HCT116 (cell line): ENCODE results near the gene MAP1LC3B2. TPM values are rescaled to one million over a fixed set of nuclear protein-coding genes. Genes with fewer than 3 reads are reported as not detected.

ENCODE experiments used
- ATAC-seq: fragments of 200-7000 bp; cut with Tn5 transposase; 2 replicates; pipeline ENCODE4 v1.9.1; 2020; ENCODE audit warnings: mild to moderate bottlenecking, moderate library complexity
- BruUV-seq: library from RNA; stranded (reverse); fragments of 400-500 nt; replicated peaks from 2 replicates; lab custom pipeline; 2021; lab: Mats Ljungman, UMichigan
- CTCF ChIA-PET: fragments of 300-600 bp; sonication (Branson Sonifier 250); formaldehyde crosslinking; loops from one replicate; lab custom pipeline; 2021; ENCODE audit warnings: antibody characterized with exemption; lab: Charles Lee
- POLR2A ChIA-PET: fragments of 300-600, 350-600 bp; sonication (Branson Sonifier 250); formaldehyde crosslinking; loops from one replicate; lab custom pipeline; 2021; ENCODE audit warnings: antibody characterized with exemption; lab: Charles Lee
- RAD21 ChIA-PET, 2 experiments: fragments of 300-600 bp; sonication (Branson Sonifier 250); formaldehyde crosslinking; loops; one replicate each; lab custom pipeline; 2023; ENCODE audit warnings: low total read pairs in 2 of 2; ENCODE audit not compliant: uncharacterized antibody in 2 of 2, unreplicated experiment in 2 of 2, low non-redundant PET in 1 of 2; lab: Charles Lee
- DNase-seq: peaks from one replicate; pipeline ENCODE4 v3.0.0-alpha.2; 2010; ENCODE audit warnings: low read depth, low spot score
- H2AFZ ChIP-seq: fragments of 200-600 bp; shearing (Covaris generic), sonication (generic); 2 replicates; pipeline ENCODE4 v1.6.1; 2017; ENCODE audit warnings: low read depth, mixed run types, mixed read lengths, antibody characterized with exemption, low read length; ENCODE audit not compliant: poor library complexity, severe bottlenecking
- H3K27ac ChIP-seq: 2 replicates; pipeline ENCODE4 v1.5.1; 2012; ENCODE audit warnings: low read depth, low read length
- H3K27me3 ChIP-seq: fragments of 200-600 bp; sonication (generic); 2 replicates; pipeline ENCODE4 v1.6.1; 2016; ENCODE audit warnings: mixed run types, low read length, mixed read lengths; ENCODE audit not compliant: insufficient read depth
- H3K36me3 ChIP-seq, 2 experiments: fragments of 200-500 bp in 1 of 2; fragments of 200-600 bp in 1 of 2; sonication (Bioruptor generic) in 1 of 2; sonication (generic) in 1 of 2; 2 replicates each; pipeline versions ENCODE4 v1.5.1 to v1.6.1; 2014 to 2016; ENCODE audit warnings: low read length in 2 of 2, inconsistent platforms in 1 of 2, mixed read lengths in 1 of 2, mixed run types in 1 of 2; ENCODE audit not compliant: insufficient read depth in 2 of 2, control insufficient read depth in 1 of 2
- H3K4me1 ChIP-seq, 2 experiments: fragments of 200-600 bp in 1 of 2; sonication (generic) in 1 of 2; 2 replicates each; pipeline versions ENCODE4 v1.5.1 to v1.6.1; 2012 to 2017; ENCODE audit warnings: low read length in 2 of 2, inconsistent platforms in 1 of 2, mild to moderate bottlenecking in 1 of 2, mixed read lengths in 1 of 2, mixed run types in 1 of 2, moderate library complexity in 1 of 2; ENCODE audit not compliant: insufficient read depth in 2 of 2, control insufficient read depth in 1 of 2
- H3K4me2 ChIP-seq: fragments of 200-600 bp; sonication (generic); 2 replicates; pipeline ENCODE4 v1.6.1; 2017; ENCODE audit warnings: mixed run types, low read length, mixed read lengths
- H3K4me3 ChIP-seq, 2 experiments: fragments of 200-600 bp in 1 of 2; sonication (generic) in 1 of 2; replicated peaks in 1 of 2; 2 replicates each; pipeline ENCODE4 v1.5.1; 2011 to 2016; ENCODE audit warnings: low read length in 2 of 2, control low read depth in 1 of 2, low read depth in 1 of 2, mild to moderate bottlenecking in 1 of 2, mixed read lengths in 1 of 2, mixed run types in 1 of 2
- H3K79me2 ChIP-seq: fragments of 200-600 bp; sonication (generic); 2 replicates; pipeline ENCODE4 v1.6.1; 2017; ENCODE audit warnings: mild to moderate bottlenecking, mixed run types, low read length, moderate library complexity, mixed read lengths; ENCODE audit not compliant: insufficient read depth
- H3K9ac ChIP-seq: fragments of 200-600 bp; sonication (generic); 2 replicates; pipeline ENCODE4 v1.6.1; 2016; ENCODE audit warnings: low read length, mixed read lengths
- H3K9me2 ChIP-seq: fragments of 200-600 bp; sonication (generic), shearing (Covaris generic); 2 replicates; pipeline ENCODE4 v1.6.1; 2017; ENCODE audit warnings: mixed run types, mild to moderate bottlenecking, moderate library complexity; ENCODE audit not compliant: insufficient read depth
- H3K9me3 ChIP-seq, 2 experiments: fragments of 200-500 bp in 1 of 2; fragments of 200-600 bp in 1 of 2; sonication (Bioruptor generic) in 1 of 2; sonication (generic) in 1 of 2; 2 replicates each; pipeline ENCODE4 v1.6.1; 2014 to 2017; ENCODE audit warnings: low read length in 2 of 2, mixed read lengths in 2 of 2, inconsistent platforms in 1 of 2, low read depth in 1 of 2, mild to moderate bottlenecking in 1 of 2, mixed run types in 1 of 2, moderate library complexity in 1 of 2; ENCODE audit not compliant: control insufficient read depth in 1 of 2, insufficient read depth in 1 of 2
- H4K20me1 ChIP-seq: fragments of 200-600 bp; sonication (generic), shearing (Covaris generic); 2 replicates; pipeline ENCODE4 v1.6.1; 2017; ENCODE audit warnings: mixed run types, mild to moderate bottlenecking, moderate library complexity; ENCODE audit not compliant: insufficient read depth
- CBX3 ChIP-seq: IDR thresholded peaks from 2 replicates; pipeline ENCODE4 v1.6.1; 2012; ENCODE audit warnings: low read depth
- EGR1 ChIP-seq: IDR thresholded peaks from 2 replicates; pipeline ENCODE4 v1.6.1; 2012; ENCODE audit warnings: low read depth
- ELF1 ChIP-seq: IDR thresholded peaks from 2 replicates; pipeline ENCODE4 v1.6.1; 2012; ENCODE audit warnings: low read depth, borderline replicate concordance
- EZH2phosphoT487 ChIP-seq: fragments of 200-600 bp; IDR thresholded peaks from 2 replicates; pipeline ENCODE4 v1.6.1; 2018; ENCODE audit warnings: antibody characterized with exemption, borderline replicate concordance
- RAD21 ChIP-seq: IDR thresholded peaks from 2 replicates; pipeline ENCODE4 v1.6.1; 2012; ENCODE audit warnings: low read depth, mild to moderate bottlenecking
- SIN3A ChIP-seq: IDR thresholded peaks from 2 replicates; pipeline ENCODE4 v1.6.1; 2012; ENCODE audit warnings: low read depth
- SP1 ChIP-seq: IDR thresholded peaks from 2 replicates; pipeline ENCODE4 v1.6.1; 2012; ENCODE audit warnings: low read depth
- TCF7L2 ChIP-seq: IDR thresholded peaks from 2 replicates; pipeline ENCODE4 v1.7.0; 2011; ENCODE audit warnings: borderline replicate concordance, inconsistent platforms; ENCODE audit not compliant: insufficient read depth, insufficient read length; ENCODE audit errors: extremely low read depth
- ZNF274 ChIP-seq: fragments of 200-500 bp; sonication (Bioruptor generic); IDR thresholded peaks from 2 replicates; pipeline ENCODE4 v1.6.1; 2014; ENCODE audit warnings: mild to moderate bottlenecking, low read depth, low read length, inconsistent platforms
- intact Hi-C: fragments of 100-400 bp; cut with micrococcal nuclease; formaldehyde crosslinking; loops from 2 replicates; pipeline ENCODE4 v1.10.0; 2022
- total RNA-seq: library from RNA; stranded (reverse); gene quantifications from one replicate; pipeline ENCODE4 v1.2.1, GENCODE V29; 2021; ENCODE audit not compliant: unreplicated experiment
- TF ChIP-seq, protein P1 (sequence below), 3 experiments: fragments of 200-600 bp in 1 of 3; sonication (generic) in 1 of 3; IDR thresholded peaks in 2 of 3; conservative IDR thresholded peaks in 1 of 3; 2 replicates each; pipeline ENCODE4 v1.5.1; 2012 to 2017; ENCODE audit warnings: low read depth in 2 of 3, low read length in 2 of 3, antibody characterized with exemption in 1 of 3, borderline replicate concordance in 1 of 3, control low read depth in 1 of 3, mild to moderate bottlenecking in 1 of 3, mixed read lengths in 1 of 3, mixed run types in 1 of 3, moderate library complexity in 1 of 3; ENCODE audit not compliant: insufficient read depth in 1 of 3
- TF ChIP-seq, protein P2 (sequence below): IDR thresholded peaks from 2 replicates; pipeline ENCODE4 v1.6.1; 2012; ENCODE audit warnings: low read depth
- TF ChIP-seq, protein P3 (sequence below): IDR thresholded peaks from 2 replicates; pipeline ENCODE4 v1.6.1; 2012

Gene MAP1LC3B2
- total RNA-seq, 1 experiment from 2014 or later: 4.7 TPM

DNA sequence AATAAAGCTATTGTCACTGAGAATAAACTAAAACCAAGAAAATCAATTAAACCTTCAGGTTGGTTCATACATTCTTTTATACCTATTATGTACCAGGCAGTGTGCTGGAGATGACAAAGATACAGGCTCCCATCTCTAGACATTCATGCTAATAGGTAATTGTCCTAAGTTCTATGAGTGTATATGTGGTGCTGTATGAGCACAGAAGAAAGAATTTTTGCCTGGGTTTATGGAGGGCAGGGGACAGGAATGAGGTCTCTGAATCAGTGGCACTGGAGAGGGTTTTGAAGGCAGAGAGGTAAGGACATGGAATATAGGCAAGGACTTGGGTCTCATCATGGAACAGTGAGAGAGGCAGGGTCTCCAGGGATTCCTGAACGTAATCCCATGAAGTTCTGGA, 38.7 kb downstream of the MAP1LC3B2 start:
- Histone ChIP-seq H3K9me2 (no peaks in the 10 kb centered on the region), H4K20me1 (no peaks in the 10 kb centered on the region), H3K27ac (no peak overlapping the region), H3K4me2 (peak overlapping the region; percentile 14), H3K36me3 (no peaks in the 10 kb centered on the region), H2AFZ (no peak overlapping the region), H3K4me3 (no peak overlapping the region), H3K9ac (no peak overlapping the region), H3K4me1 (peaks cover 20 to 48% of the 10 kb centered on the region in 2 experiments), H3K79me2 (no peaks in the 10 kb centered on the region), H3K27me3 (no peaks in the 10 kb centered on the region), H3K9me3 (no peaks in the 10 kb centered on the region)
- BruUV-seq: no TSS peak
- no peak for DNase-seq
- TF ChIP-seq ZNF274 (no peak), SP1 (no peak), CBX3 (no peak), TCF7L2 (no peak), RAD21 (no peak), EGR1 (no peak), ELF1 (no peak), SIN3A (no peak), EZH2phosphoT487 (no peak)
- TF ChIP-seq, protein P1, sequence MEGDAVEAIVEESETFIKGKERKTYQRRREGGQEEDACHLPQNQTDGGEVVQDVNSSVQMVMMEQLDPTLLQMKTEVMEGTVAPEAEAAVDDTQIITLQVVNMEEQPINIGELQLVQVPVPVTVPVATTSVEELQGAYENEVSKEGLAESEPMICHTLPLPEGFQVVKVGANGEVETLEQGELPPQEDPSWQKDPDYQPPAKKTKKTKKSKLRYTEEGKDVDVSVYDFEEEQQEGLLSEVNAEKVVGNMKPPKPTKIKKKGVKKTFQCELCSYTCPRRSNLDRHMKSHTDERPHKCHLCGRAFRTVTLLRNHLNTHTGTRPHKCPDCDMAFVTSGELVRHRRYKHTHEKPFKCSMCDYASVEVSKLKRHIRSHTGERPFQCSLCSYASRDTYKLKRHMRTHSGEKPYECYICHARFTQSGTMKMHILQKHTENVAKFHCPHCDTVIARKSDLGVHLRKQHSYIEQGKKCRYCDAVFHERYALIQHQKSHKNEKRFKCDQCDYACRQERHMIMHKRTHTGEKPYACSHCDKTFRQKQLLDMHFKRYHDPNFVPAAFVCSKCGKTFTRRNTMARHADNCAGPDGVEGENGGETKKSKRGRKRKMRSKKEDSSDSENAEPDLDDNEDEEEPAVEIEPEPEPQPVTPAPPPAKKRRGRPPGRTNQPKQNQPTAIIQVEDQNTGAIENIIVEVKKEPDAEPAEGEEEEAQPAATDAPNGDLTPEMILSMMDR (IDR thresholded peaks at IDR 0.05 in 2 of 3, conservative IDR thresholded peaks at IDR 0.05 in 1 of 3; ENCODE audit: borderline replicate concordance in 1 of 3, insufficient read depth in 1 of 3, low read depth in 2 of 3, low read length in 2 of 3): no peak
- TF ChIP-seq, protein P2, sequence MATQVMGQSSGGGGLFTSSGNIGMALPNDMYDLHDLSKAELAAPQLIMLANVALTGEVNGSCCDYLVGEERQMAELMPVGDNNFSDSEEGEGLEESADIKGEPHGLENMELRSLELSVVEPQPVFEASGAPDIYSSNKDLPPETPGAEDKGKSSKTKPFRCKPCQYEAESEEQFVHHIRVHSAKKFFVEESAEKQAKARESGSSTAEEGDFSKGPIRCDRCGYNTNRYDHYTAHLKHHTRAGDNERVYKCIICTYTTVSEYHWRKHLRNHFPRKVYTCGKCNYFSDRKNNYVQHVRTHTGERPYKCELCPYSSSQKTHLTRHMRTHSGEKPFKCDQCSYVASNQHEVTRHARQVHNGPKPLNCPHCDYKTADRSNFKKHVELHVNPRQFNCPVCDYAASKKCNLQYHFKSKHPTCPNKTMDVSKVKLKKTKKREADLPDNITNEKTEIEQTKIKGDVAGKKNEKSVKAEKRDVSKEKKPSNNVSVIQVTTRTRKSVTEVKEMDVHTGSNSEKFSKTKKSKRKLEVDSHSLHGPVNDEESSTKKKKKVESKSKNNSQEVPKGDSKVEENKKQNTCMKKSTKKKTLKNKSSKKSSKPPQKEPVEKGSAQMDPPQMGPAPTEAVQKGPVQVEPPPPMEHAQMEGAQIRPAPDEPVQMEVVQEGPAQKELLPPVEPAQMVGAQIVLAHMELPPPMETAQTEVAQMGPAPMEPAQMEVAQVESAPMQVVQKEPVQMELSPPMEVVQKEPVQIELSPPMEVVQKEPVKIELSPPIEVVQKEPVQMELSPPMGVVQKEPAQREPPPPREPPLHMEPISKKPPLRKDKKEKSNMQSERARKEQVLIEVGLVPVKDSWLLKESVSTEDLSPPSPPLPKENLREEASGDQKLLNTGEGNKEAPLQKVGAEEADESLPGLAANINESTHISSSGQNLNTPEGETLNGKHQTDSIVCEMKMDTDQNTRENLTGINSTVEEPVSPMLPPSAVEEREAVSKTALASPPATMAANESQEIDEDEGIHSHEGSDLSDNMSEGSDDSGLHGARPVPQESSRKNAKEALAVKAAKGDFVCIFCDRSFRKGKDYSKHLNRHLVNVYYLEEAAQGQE: no peak
- TF ChIP-seq, protein P3, sequence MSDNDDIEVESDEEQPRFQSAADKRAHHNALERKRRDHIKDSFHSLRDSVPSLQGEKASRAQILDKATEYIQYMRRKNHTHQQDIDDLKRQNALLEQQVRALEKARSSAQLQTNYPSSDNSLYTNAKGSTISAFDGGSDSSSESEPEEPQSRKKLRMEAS: no peak
- intact Hi-C loops: loop anchor here (2.0 kb wide), 2 partner anchors 321 to 457 kb away; partner anchors contain the start of gene MED13L
- ATAC-seq: no peak
- ChIA-PET POLR2A (no interaction called here), CTCF (interaction anchor here (1.1 to 3.5 kb wide), 2 partner anchors 12 to 456 kb away, joined by 4 to 12 read pairs; no protein-coding TSS in a partner anchor), RAD21 (no interaction called here)
